NCI-H1694 (cell line): ENCODE data around the gene MANEA.
"Not testable (repeated sequence)": the region's sequence is repeated elsewhere in the genome, so short reads cannot be mapped to it uniquely, and the experiment has no call there.

Experiments
- DNase-seq: peaks from one replicate; lab custom pipeline; 2025; lab: John Stamatoyannopoulos, UW

MANEA gene

GRCh38 chr6:95577304-95578105, at the start of gene MANEA:
MANEA (plus strand) TSS chr6:95577535; CDS start chr6:95586440, 8,905 bp downstream.
- DNase-seq: peak; percentile 59

- no peak for DNase-seq
Observed at GRCh38 chr6:95529762-95530161, 47.6 kb upstream of the MANEA start.

- no peak for DNase-seq
Observed at GRCh38 chr6:95530176-95530819, 47.0 kb upstream of the MANEA start.

- DNase-seq: no peak
Observed at GRCh38 chr6:95543798-95544197, 33.5 kb upstream of the MANEA start.

GRCh38 chr6:95544517-95545225, 32.7 kb upstream of the MANEA start:
- no peak for DNase-seq

GRCh38 chr6:95545226-95545625, 32.1 kb upstream of the MANEA start:
- DNase-seq: no peak

GRCh38 chr6:95545686-95546085, 31.6 kb upstream of the MANEA start:
- DNase-seq: no peak

DNA sequence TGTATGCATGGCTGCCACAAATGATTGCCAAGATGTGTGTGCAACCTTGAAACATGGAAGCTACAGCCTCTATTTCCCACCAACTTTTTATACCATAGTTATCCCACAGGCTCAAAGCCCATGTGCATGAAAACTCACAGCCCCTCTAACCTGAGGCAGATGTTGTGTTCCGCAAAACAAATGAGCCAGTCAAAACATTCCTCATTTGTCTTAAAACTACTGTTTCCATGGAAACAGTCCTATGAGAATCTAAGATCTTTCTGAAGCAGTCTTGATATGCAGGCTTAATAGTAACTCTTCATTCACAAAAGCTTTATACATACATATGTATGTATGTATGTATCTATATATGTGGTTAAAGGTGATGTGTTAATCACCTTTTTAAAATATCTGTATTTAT, 31.2 kb upstream of the MANEA start:
- peak; percentile 4 for DNase-seq

DNA sequence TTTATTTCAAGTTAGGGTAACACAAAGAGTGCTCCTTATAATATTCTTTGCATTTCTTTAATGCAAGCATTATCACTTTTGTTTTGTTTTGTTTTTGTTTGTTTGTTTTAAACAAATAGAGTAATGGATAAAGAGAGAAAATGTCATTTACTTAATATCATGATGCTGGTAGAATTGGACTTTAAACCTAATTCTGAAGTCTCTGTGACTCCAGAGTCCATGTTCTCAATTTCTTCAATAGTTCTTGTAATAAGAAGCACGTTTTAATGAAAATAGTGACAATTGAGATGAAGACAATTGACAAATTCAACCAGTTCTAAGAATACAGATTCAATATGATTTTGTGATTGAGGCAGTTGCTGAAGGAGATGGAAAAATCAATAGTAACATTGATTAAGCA, 30.3 kb upstream of the MANEA start:
- no peak for DNase-seq

- peak; percentile 19 for DNase-seq
Observed at GRCh38 chr6:95548188-95548786, 29.0 kb upstream of the MANEA start.

- no peak for DNase-seq
Observed at GRCh38 chr6:95551678-95552324, 25.5 kb upstream of the MANEA start.

- no peak for DNase-seq
Observed at GRCh38 chr6:95553880-95554279, 23.5 kb upstream of the MANEA start.

DNA sequence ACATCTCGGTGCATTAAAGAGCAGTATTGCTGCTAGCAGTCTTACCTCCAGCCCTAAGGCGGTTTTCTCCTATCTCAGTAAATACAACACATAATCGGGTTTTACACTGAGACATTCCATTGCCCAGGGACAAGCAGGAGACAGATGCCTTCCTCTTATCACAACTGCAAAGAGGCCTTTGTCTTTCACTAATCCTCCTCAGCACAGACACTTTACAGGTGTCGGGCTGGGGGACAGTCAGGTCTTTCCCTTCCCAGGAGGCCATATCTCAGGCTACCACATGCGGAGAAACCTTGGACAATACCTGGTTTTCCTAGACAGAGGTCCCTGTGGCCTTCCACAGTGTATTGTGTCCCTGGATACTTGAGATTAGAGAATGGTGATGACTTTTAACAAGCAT, 16.4 kb upstream of the MANEA start:
- not testable (repeated sequence) for DNase-seq

GRCh38 chr6:95569560-95569959, 7.8 kb upstream of the MANEA start:
- DNase-seq: no peak

DNA sequence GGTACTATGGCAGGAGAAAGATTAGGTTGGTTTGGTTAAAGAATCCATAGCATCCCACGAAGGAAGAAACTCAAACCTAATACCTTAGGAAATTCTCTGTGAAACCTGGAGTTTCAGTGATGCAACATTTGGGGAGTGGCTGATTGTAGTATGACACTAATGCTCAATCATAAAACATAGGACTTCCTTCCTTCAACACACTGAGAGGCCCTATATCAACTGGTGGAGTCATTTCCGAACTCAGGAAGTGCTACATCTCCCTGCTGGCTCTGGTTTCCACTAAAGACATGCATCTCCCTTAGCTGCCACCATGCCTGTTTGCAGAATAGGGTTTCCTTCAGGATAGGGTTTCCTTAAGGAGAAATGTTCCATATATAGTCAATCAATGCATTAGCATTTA, 5.2 kb upstream of the MANEA start:
- DNase-seq: no peak

DNA sequence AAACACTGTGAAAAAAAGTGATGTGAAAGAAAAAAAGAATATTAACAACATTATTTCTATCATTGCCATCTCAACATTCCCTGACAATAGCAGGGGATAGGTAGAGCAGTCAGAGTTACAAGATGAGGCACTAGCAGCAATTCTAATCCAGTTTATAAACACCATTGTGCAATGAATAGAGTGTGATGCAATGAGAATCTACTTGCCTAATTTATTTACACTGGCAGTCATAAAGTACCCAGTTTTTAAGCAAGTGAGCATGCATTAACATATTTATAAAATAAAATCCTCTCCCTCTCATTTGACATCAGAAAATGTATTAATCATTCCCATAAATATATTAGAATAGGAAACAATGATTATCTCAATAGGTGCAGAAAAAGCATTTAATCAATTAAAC, 2.5 kb upstream of the MANEA start:
- DNase-seq: no peak

GRCh38 chr6:95576218-95576997, 927 bp upstream of the MANEA start:
- DNase-seq: no peak

- DNase-seq: no peak
Observed at GRCh38 chr6:95576998-95577303, 384 bp upstream of the MANEA start.

DNA sequence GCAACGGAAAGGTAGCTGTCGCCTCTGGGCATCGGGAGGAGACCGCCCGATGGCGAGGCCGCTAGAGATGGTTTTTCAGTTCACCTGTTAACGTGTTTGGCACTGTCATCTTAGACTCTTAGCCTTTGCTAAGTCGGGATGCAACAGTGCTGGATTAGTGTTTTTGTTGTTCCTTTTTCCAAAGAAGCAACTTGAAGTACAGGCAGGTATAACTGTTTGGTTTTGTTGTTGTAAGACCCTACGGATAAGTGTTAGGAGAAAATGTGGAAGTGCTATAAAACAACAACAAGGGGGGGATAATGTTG, 723 bp downstream of the MANEA start:
- no peak for DNase-seq

- peak; percentile 1 for DNase-seq
Observed at GRCh38 chr6:95581073-95581472, 3.7 kb downstream of the MANEA start.

- DNase-seq: not testable (repeated sequence)
Observed at GRCh38 chr6:95584226-95584625, 6.9 kb downstream of the MANEA start.

DNA sequence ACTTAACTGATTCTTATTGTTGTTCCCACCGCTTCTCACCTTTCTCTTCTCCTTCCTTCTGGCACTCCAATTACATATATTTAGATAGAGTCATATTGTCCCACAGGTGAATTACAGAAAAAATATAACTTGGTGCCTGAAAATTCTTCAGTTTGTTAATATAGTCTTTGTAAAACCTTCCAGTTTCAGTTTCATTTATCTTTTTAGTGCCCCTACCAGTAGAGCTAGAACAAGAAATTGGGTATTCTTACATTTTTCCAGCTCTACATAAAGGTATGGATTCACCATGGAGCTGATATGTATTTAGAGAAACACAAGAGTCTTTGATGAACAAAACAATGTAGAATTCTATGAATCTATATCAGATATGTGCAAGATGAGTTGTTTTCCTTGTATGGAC, 10.7 kb downstream of the MANEA start:
- no peak for DNase-seq
